Measurements from ENCODE around the gene SLC39A6.
"Not testable (repeated sequence)": the region's sequence is repeated elsewhere in the genome, so short reads cannot be mapped to it uniquely, and the experiment has no call there.

The SLC39A6 gene

GRCh38 chr18:36095936-36096519, 33.1 kb downstream of the SLC39A6 start:
- DNase-seq, result peak in 2 of 3 experiments; percentile 53 to 78

GRCh38 chr18:36094431-36094830, 34.7 kb downstream of the SLC39A6 start:
- DNase-seq, result no peak

GRCh38 chr18:36092116-36092515, 37.0 kb downstream of the SLC39A6 start:
- DNase-seq, result not testable (repeated sequence)

DNA sequence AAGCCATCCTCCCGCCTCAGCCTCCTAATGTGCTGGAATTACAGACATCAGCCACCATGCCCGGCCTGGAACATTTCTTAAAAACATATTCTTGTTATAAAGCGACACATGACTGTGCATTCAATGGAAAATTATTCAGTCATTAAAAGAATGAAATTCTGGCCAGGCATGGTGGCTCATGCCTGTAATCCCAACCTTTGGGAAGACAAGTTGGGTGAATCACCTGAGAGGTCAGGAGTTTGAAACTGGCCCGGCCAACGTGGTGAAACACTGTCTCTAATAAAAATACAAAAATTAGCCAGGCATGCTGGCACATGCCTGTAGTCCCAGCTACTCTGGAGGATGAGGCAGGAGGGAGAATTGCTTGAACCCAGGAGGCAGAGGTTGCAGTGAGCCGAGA, 40.1 kb downstream of the SLC39A6 start:
- no peak for DNase-seq

- no peak for DNase-seq
Measured at GRCh38 chr18:36088256-36088655, 40.9 kb downstream of the SLC39A6 start.

- no peak for DNase-seq
Measured at GRCh38 chr18:36086186-36086585, 43.0 kb downstream of the SLC39A6 start.

DNA sequence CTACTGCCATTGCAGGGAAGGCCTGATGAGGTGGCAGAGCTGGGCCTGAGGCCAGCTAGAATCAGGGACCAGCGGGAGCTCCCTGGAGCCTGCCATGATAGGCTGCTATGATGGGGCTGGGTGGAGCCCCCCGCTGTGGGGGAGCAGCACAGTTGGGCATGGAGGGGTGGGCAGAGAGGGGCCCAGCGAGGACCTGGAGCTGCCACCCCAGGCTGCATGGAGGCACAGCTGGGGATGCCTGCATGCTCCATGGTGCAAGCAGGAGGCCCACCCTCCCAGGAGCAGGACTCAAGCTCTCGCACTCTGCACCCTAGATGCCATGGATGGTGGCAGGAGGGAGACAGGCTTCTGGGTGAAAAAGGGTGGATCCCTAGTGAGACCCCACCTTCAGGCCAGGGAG, 43.9 kb downstream of the SLC39A6 start:
- no peak for DNase-seq

GRCh38 chr18:36083729-36084128, 45.4 kb downstream of the SLC39A6 start:
- DNase-seq, result no peak

DNA sequence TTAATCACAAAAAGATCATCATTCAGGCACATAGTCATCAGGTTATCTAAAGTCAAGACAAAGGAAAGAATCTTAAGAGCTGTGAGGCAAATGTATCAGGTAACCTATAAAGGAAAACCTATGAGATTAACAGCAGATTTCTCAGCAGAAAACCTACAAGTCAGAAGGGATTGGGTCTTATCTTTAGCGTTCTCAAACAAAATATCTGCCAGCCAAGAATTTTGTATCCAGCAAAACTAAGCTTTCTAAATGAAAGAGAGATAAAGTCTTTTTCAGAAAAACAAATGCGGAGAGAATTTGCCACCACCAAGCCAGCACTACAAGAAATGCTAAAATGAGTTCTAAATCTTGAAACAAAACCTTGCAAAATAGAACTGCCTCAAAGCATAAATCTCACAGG, 48.0 kb downstream of the SLC39A6 start:
- not testable (repeated sequence) for DNase-seq

DNA sequence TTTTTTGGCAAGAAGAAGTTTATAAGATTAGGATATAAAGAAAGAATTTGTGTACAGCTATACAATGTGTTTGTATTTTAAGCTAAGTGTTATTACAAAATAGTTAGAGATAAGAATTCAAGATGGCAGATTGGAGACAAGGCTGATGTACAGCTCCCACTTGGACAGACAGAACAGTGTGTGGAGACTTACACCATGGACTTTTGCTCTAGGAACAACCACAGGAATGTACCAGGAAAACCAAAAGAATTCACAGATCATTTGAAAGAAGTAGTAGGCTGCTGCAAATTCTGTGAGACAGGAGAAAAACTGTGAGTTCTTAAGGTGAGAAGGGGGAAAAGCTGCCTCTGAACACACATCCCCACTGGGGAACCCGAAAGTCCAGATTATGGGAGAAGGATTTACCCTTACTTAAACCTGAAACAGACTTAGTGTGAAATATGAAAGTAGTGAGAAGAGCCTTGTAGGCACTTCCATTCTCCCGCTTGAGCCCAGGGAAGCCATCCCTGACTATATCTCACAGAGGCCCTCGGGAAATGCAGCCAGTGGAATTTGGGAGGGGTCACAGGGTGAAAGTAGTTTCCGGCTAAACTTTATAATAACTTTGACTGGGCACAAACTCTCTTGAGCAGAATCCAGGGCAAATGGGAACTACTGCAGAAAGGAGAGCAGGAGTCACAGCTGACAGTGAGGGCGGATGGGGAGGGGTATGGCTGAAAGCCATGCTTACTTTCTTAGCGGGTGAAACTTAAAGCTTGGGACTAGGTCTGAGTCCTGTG, 50.2 kb downstream of the SLC39A6 start:
- no peak for DNase-seq

DNA sequence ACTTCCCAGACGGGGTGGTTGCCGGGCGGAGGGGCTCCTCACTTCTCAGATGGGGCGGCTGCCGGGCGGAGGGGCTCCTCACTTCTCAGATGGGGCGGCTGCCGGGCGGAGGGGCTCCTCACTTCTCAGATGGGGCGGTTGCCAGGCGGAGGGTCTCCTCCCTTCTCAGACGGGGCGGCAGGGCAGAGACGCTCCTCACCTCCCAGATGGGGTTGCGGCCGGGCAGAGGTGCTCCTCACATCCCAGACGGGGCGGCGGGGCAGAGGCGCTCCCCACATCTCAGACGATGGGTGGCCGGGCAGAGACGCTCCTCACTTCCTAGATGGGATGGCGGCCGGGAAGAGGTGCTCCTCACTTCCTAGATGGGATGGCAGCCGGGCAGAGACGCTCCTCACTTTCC, 51.4 kb downstream of the SLC39A6 start:
- not testable (repeated sequence) for DNase-seq

- peak in 2 of 3 experiments; percentile 18 to 74 for DNase-seq
Measured at GRCh38 chr18:36075862-36076587, 53.1 kb downstream of the SLC39A6 start.

- no peak for DNase-seq
Measured at GRCh38 chr18:36074435-36074834, 54.7 kb downstream of the SLC39A6 start.

DNA sequence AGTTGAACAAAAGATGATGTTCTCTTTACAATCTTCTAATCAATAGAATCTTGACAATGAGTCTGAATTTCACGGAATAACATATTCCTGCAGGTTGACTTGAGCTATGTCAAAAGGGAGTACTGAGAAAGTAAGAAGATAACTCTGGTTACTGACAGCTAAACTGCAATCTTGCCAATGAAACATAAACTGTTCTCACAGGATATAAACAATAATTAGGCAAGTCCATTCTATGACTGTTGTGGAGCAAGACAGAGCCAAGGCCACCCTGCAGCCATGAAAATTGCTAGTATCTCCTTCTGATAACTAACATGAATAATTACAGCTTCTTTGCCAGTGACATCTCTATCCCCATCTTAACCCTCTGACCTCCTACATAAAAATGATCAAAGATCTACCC, 55.5 kb downstream of the SLC39A6 start:
- DNase-seq, result peak in 1 of 3 experiments; percentile 20

DNA sequence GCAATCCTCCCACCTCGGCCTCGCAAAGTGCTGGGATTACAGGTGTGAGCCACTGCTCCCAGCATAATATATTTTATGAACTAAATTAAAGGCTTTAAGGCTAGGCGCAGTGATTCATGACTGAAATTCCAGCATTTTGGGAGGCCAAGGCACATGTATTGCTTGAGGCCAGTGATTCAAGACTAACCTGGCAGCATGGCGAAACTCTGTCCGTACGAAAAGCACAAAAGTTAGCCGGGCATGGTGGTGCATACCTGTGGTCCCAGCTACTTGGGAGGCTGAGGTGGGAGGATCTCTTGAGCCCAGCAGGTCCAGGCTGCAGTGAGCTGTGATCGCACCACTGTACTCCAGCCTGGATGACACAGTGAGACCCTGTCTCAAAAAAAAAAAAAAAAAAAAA, 56.7 kb downstream of the SLC39A6 start:
- DNase-seq, result not testable (repeated sequence)

- DNase-seq, result peak; percentile 91 to 99 (median 97)
Measured at GRCh38 chr18:36067055-36067957, 61.8 kb downstream of the SLC39A6 start, which contains the start of gene RPRD1A. Gene RPRD1A (minus strand): TSS chr18:36067559. CDS start chr18:36067404, 155 bp downstream.

DNA sequence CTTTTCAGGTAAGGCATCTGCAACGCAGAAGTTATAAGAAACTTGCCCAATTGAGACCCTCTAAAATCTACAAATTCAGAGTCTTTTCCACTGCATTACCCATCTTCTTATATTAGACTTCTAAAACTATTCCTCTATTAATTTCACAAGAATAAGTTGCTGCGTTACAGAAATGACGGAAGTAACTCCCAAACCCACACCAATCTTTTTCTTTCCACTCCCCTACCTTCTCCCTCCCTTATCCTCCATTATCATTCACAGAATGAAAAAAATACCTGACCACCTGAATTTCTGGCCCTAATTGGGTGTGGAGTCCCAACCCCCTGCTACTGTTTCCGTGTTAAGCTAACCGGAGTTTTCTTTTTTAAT, 62.5 kb downstream of the SLC39A6 start:
- DNase-seq, result no peak

DNA sequence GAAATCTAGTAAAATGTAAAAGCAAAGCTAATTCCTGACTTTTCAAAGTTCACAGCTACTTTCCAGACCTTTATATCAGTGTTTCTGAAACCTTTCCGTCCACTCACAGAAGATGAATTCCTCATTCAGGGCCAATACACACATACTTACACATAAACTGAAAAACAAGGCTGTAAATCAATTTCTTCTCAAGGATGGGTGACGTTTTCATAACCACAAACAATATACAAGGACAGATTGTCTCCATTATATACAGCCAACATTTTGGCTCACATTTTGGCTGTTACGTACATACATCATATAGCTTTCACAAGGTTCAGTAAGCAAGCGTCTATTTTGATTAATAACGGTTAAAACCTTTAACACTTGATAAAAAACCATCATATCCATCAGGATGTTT, 63.1 kb downstream of the SLC39A6 start:
- peak in 1 of 3 experiments; percentile 34 for DNase-seq

GRCh38 chr18:36064809-36065079, 64.4 kb downstream of the SLC39A6 start:
- DNase-seq, result not testable (repeated sequence)

DNA sequence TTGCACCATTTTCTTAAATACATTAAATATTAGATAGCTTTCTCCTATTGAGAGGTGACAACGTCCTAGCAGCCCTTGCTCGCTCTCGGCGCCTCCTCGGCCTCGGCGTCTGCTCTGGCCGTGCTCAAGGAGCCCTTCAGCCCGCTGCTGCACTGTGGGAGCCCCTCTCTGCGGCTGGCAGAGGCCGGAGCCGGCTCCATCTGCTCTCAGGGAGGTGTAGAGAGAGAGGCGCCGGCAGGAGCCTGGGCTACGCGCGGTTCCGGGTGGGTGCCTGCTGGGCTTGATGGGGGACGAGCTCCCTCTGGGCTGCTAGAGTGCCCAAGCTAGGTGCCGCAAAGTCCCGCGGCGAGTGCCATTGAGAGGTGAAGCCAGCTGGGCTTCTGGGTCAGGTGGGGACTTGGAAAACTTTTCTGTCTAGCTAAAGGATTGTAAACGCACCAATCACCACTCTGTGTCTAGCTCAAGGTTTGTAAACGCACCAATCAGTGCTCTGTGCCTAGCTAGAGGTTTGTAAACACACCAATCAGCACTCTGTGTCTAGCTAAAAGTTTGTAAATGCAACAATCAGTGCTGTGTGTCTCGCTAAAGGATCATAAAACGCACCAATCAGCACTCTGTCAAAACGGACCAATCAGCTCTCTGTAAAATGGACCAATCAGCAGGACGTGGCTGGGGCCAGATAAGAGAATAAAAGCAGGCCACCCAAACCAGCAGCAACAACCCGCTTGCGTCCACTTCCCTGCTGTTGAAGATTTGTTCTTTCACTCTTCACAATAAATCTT, 64.9 kb downstream of the SLC39A6 start:
- DNase-seq, result no peak

DNA sequence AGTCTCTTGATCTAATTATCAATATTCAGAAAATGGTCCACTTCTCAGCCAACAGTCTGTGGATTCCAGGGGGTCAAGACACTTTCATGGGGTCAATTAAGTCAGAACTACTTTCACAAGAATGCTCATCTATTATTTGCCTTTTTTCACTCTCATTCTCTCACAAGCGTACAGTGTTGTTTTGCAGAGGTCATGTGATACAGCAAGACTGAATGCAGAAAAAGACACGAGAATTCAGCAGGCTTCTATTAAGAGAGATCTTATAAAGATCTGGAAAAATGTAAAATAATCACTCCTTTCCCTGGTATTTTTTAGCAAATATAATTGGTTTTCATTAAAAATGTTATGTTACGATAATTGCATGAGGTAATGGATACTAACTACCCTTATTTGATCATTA, 70.5 kb downstream of the SLC39A6 start:
- DNase-seq, result no peak

Measured in NCI-H1417 (cell line).